ENCODE measurements around the gene SZT2.

GRCh38 chr1:43469932-43470331, 80.2 kb downstream of the SZT2 start:
- TF ChIP-seq CTCF (conservative IDR thresholded peaks at IDR 0.05; ENCODE audit: low read depth, low read length) (no peak), EZH2 (IDR thresholded peaks at IDR 0.05; ENCODE audit: borderline replicate concordance, low read depth, low read length, poor library complexity, severe bottlenecking) (no peak)
